ENCODE measurements around the gene RNF175.

RNF175 gene

GRCh38 chr4:153758136-153758535, 1.7 kb downstream of the RNF175 start:
- Histone ChIP-seq H3F3A (ENCODE audit: insufficient read depth) (no peaks in the 10 kb centered on the region), H3K9ac (ENCODE audit: low read length) (no peak overlapping the region), H3K9me3 (ENCODE audit: insufficient read depth, low read length) (no peaks in the 10 kb centered on the region), H3K4me3 (ENCODE audit: insufficient read depth, low read length, poor library complexity, severe bottlenecking) (no peak overlapping the region), H4K20me1 (ENCODE audit: low read depth, low read length) (no peaks in the 10 kb centered on the region), H3K27me3 (ENCODE audit: low read length) (no peaks in the 10 kb centered on the region), H3K27ac (ENCODE audit: low read depth, low read length) (no peak overlapping the region), H3K36me3 (ENCODE audit: low read length) (no peaks in the 10 kb centered on the region), H3K4me2 (ENCODE audit: low read depth, low read length, poor library complexity, severe bottlenecking) (no peak overlapping the region), H3K79me2 (ENCODE audit: insufficient read depth, low read length) (no peaks in the 10 kb centered on the region), H3K9me2 (replicated peaks; ENCODE audit: insufficient read depth, low read length) (no peaks in the 10 kb centered on the region), H2AFZ (ENCODE audit: low read depth, low read length, severe bottlenecking) (no peak overlapping the region)
- TF ChIP-seq CTCF (IDR thresholded peaks at IDR 0.05; ENCODE audit: insufficient read depth, low read length, poor library complexity, severe bottlenecking), result no peak
- no peak for TF ChIP-seq EZH2phosphoT487 (conservative IDR thresholded peaks at IDR 0.05; ENCODE audit: low read length)

GRCh38 chr4:153757407-153757806, 2.4 kb downstream of the RNF175 start:
- Histone ChIP-seq H3K27me3 (ENCODE audit: low read length) (no peaks in the 10 kb centered on the region), H3F3A (ENCODE audit: insufficient read depth) (no peaks in the 10 kb centered on the region), H3K4me2 (ENCODE audit: low read depth, low read length, poor library complexity, severe bottlenecking) (no peak overlapping the region), H3K36me3 (ENCODE audit: low read length) (no peaks in the 10 kb centered on the region), H3K9ac (ENCODE audit: low read length) (no peak overlapping the region), H3K79me2 (ENCODE audit: insufficient read depth, low read length) (no peaks in the 10 kb centered on the region), H3K27ac (ENCODE audit: low read depth, low read length) (no peak overlapping the region), H4K20me1 (ENCODE audit: low read depth, low read length) (no peaks in the 10 kb centered on the region), H2AFZ (ENCODE audit: low read depth, low read length, severe bottlenecking) (no peak overlapping the region), H3K4me3 (ENCODE audit: insufficient read depth, low read length, poor library complexity, severe bottlenecking) (no peak overlapping the region), H3K9me2 (replicated peaks; ENCODE audit: insufficient read depth, low read length) (no peaks in the 10 kb centered on the region), H3K9me3 (ENCODE audit: insufficient read depth, low read length) (no peaks in the 10 kb centered on the region)
- TF ChIP-seq CTCF (IDR thresholded peaks at IDR 0.05; ENCODE audit: insufficient read depth, low read length, poor library complexity, severe bottlenecking) (no peak), EZH2phosphoT487 (conservative IDR thresholded peaks at IDR 0.05; ENCODE audit: low read length) (no peak)

- Histone ChIP-seq H3K9me3 (ENCODE audit: insufficient read depth, low read length) (no peaks in the 10 kb centered on the region), H3K4me3 (ENCODE audit: insufficient read depth, low read length, poor library complexity, severe bottlenecking) (no peak overlapping the region), H3K27ac (ENCODE audit: low read depth, low read length) (no peak overlapping the region), H4K20me1 (ENCODE audit: low read depth, low read length) (no peaks in the 10 kb centered on the region), H3F3A (ENCODE audit: insufficient read depth) (no peaks in the 10 kb centered on the region), H3K9ac (ENCODE audit: low read length) (no peak overlapping the region), H3K9me2 (replicated peaks; ENCODE audit: insufficient read depth, low read length) (no peaks in the 10 kb centered on the region), H3K36me3 (ENCODE audit: low read length) (no peaks in the 10 kb centered on the region), H3K79me2 (ENCODE audit: insufficient read depth, low read length) (no peaks in the 10 kb centered on the region), H3K4me2 (ENCODE audit: low read depth, low read length, poor library complexity, severe bottlenecking) (no peak overlapping the region), H2AFZ (ENCODE audit: low read depth, low read length, severe bottlenecking) (no peak overlapping the region), H3K27me3 (ENCODE audit: low read length) (no peaks in the 10 kb centered on the region)
- no peak for TF ChIP-seq CTCF (IDR thresholded peaks at IDR 0.05; ENCODE audit: insufficient read depth, low read length, poor library complexity, severe bottlenecking)
- TF ChIP-seq EZH2phosphoT487 (conservative IDR thresholded peaks at IDR 0.05; ENCODE audit: low read length), result no peak
Measured at GRCh38 chr4:153755186-153755585, 4.6 kb downstream of the RNF175 start.

Measured in SU-DHL-6 (cell line).